Renal cortical epithelial cell (primary cell): ENCODE data around the gene PTPN3. TPM values are rescaled to one million over a fixed set of nuclear protein-coding genes. Genes with fewer than 3 reads are reported as not detected.
A peak's percentile ranks its signal among the peaks of the same experiment; 100 is the strongest.

Experiments used
- DNase-seq: peaks from one replicate; pipeline ENCODE4 v3.0.0-alpha.2; 2011; ENCODE audit warnings: low read depth
- total RNA-seq: library from RNA; depleted of rRNA; stranded (reverse); fragments of >200 nt; gene quantifications from 2 replicates; pipeline ENCODE4 v1.2.3, GENCODE V29; 2014

Gene PTPN3
- total RNA-seq, 1 donor from 2014 or later = 43.5 TPM

GRCh38 chr9:109453210-109453842, 44.8 kb downstream of the PTPN3 start:
- DNase-seq = peak; percentile 93

DNA sequence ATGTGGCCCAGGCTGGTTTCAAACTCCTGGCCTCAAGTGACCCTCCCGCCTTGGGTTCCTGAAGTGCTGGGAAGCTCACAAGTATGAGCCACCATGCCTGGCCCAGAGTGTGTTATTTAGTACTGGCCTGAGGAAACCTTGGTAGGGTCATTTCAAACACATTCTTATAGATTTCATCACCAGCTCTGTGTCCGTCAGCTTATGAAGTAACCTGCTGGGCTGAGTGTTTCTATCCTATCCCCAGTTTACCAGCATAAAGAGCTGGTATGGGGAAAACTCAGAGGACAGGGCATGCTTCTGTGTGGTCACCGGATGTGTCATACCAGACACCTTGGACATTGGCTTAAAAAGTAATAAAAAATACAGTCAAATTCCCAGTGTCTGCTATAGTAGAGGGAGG, 45.3 kb downstream of the PTPN3 start:
- DNase-seq = peak; percentile 86

- no peak for DNase-seq
Observed at GRCh38 chr9:109451311-109452025, 46.6 kb downstream of the PTPN3 start.

DNA sequence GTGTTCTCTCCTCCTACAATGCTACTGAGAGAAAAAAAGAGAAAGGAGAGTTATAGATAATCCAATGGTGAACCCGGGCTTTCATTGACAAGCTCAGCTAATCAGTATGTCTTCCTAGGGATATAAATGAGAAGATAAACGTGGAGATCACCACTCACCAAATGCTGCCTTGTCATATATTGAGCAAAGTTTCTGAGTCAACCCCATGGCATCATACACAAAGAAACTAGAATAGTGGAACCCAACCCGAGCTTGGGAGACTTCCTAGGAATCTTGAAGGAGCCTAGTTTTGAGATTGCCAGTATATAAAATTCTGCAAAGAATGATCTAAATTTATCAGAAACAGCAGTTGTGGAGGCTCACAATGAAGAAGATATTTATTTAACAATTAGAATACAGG, 47.8 kb downstream of the PTPN3 start:
- DNase-seq = no peak

- no peak for DNase-seq
Observed at GRCh38 chr9:109449036-109449798, 48.9 kb downstream of the PTPN3 start.

- peak; percentile 75 for DNase-seq
Observed at GRCh38 chr9:109448223-109448622, 49.9 kb downstream of the PTPN3 start.

GRCh38 chr9:109447329-109448076, 50.6 kb downstream of the PTPN3 start:
- no peak for DNase-seq

- DNase-seq = no peak
Observed at GRCh38 chr9:109444771-109445320, 53.3 kb downstream of the PTPN3 start.

DNA sequence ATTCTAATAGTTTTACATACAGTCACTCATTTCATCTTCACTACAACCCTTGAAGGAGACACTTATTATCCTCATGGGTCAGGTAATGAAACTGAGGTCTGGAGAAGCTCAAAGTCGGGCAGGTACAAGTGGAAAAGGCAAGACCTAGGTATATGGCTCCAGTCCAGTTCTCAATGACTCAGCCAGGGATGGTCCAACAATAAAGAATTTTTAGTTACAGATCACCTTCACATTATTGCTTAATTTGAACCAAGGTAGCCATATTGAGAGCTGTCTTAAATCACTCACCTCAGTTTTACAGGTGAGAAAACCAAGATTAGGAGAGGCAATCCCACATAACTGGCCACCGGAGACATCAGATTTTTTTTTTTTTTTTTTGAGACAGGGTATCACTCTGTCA, 55.4 kb downstream of the PTPN3 start:
- DNase-seq = no peak

GRCh38 chr9:109441296-109441695, 56.8 kb downstream of the PTPN3 start:
- DNase-seq = no peak

DNA sequence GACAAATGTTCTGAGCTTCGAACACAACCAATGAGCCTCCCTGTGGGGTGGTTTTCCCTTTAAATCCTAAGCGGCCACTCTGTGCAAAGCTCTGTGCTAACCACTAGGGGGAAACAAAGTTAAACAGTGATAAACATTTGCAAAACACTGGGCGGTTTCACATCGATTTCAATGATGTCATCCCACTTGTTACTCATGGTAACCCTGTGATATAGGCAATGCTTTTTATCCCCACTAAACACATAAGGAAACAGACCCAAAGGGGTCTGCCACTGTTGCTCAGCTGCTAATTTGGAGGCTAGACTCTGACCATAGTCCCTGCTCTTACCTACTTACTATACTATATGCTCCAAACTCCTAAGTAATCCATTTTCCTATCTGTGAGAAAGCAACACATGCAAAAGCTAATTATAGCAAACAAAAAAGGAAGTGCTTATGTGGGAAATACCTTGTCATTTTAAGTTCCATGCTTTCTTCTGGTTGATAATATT, 57.3 kb downstream of the PTPN3 start:
- peak; percentile 90 for DNase-seq

- no peak for DNase-seq
Observed at GRCh38 chr9:109440117-109440515, 58.0 kb downstream of the PTPN3 start.

- DNase-seq = no peak
Observed at GRCh38 chr9:109439378-109440116, 58.6 kb downstream of the PTPN3 start.

GRCh38 chr9:109437286-109437685, 60.8 kb downstream of the PTPN3 start:
- no peak for DNase-seq

DNA sequence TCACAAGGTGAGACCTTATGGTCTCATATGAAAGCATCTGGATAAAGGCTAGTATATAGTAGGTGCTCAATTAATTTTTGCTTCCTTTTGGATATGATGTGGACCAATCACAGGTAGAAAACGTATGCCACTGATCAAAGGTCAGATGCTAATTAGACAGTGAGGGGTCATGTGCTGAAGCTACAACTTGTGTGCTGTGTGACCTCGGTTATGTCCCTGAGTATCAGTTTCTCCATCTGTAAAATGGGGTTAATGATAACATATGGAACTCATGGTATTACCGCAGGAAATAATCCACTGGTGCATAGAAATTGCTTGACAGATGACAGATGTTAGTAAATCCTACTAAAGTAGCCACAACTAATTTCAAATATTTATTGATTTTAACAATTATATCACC, 62.0 kb downstream of the PTPN3 start:
- DNase-seq = no peak

- no peak for DNase-seq
Observed at GRCh38 chr9:109433476-109433875, 64.6 kb downstream of the PTPN3 start.

DNA sequence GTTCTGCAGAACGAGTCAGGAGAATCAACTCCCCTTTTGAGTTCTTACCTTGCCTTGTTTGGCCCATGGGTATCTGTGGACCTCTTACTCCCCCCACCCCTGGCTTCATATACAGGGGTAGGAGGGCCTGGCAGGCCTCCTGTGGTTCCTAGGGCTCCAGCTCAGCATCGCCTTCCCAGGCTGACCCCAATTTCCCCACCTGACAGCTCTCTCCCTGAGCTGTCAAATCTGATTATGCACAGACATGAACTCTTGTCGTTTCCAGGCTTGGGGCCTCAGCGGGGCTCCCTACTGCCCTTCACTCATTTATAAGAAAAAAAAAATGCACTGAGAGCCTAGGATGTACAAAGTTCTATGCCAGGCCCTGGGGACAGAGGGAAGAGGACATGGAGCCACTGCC, 67.9 kb downstream of the PTPN3 start:
- DNase-seq = no peak

GRCh38 chr9:109428854-109429253, 69.3 kb downstream of the PTPN3 start:
- no peak for DNase-seq

GRCh38 chr9:109427886-109428285, 70.2 kb downstream of the PTPN3 start:
- DNase-seq = no peak

- no peak for DNase-seq
Observed at GRCh38 chr9:109426626-109427402, 71.3 kb downstream of the PTPN3 start.
